OCI-LY7 (cell line): Measurements from ENCODE around the gene MUC5B. TPM values are rescaled to one million over a fixed set of nuclear protein-coding genes. Genes with fewer than 3 reads are reported as not detected.

Experiments used
- BruUV-seq: library from RNA; stranded (reverse); fragments of 400-500 nt; replicated peaks from 2 replicates; lab custom pipeline; 2021; lab: Mats Ljungman, UMichigan
- CTCF ChIA-PET: fragments of 300-600 bp; sonication (Branson Sonifier 250); formaldehyde crosslinking; loops from one replicate; lab custom pipeline; 2022; ENCODE audit warnings: antibody characterized with exemption; ENCODE audit not compliant: unreplicated experiment; lab: Charles Lee
- POLR2A ChIA-PET: fragments of 300-600 bp; sonication (Branson Sonifier 250); formaldehyde crosslinking; loops from one replicate; lab custom pipeline; 2022; ENCODE audit warnings: antibody characterized with exemption; lab: Charles Lee
- DNase-seq: peaks from one replicate; pipeline ENCODE4 v3.0.0-alpha.2; 2015; ENCODE audit warnings: low spot score
- H2AFZ ChIP-seq: fragments of 200-600 bp; sonication (generic), shearing (Covaris generic); 2 replicates; pipeline ENCODE4 v1.6.1; 2014; ENCODE audit warnings: mild to moderate bottlenecking, antibody characterized with exemption, low read length, moderate library complexity
- H3K27ac ChIP-seq: fragments of 200-600 bp; sonication (generic); 2 replicates; pipeline ENCODE4 v1.5.1; 2014; ENCODE audit warnings: mixed run types, low read depth, mild to moderate bottlenecking, moderate library complexity, low read length, inconsistent platforms; ENCODE audit not compliant: poor library complexity, severe bottlenecking
- H3K36me3 ChIP-seq: fragments of 200-600 bp; sonication (generic); 2 replicates; pipeline ENCODE4 v1.6.1; 2014; ENCODE audit warnings: mild to moderate bottlenecking, antibody characterized with exemption, low read length, moderate library complexity, mixed read lengths; ENCODE audit not compliant: insufficient read depth
- H3K4me1 ChIP-seq: fragments of 200-600 bp; sonication (generic); 2 replicates; pipeline ENCODE4 v1.5.1; 2014; ENCODE audit warnings: mild to moderate bottlenecking, low read length; ENCODE audit not compliant: insufficient read depth, poor library complexity, severe bottlenecking
- H3K4me2 ChIP-seq: fragments of 200-600 bp; sonication (generic); 2 replicates; pipeline ENCODE4 v1.6.1; 2014; ENCODE audit warnings: mild to moderate bottlenecking, low read length
- H3K4me3 ChIP-seq: fragments of 200-600 bp; sonication (generic); 2 replicates; pipeline ENCODE4 v1.5.1; 2014; ENCODE audit warnings: mild to moderate bottlenecking, low read depth, low read length; ENCODE audit not compliant: poor library complexity, severe bottlenecking
- H3K79me2 ChIP-seq: fragments of 200-600 bp; sonication (generic); 2 replicates; pipeline ENCODE4 v1.6.1; 2016; ENCODE audit warnings: low read depth, mild to moderate bottlenecking, low read length, moderate library complexity, mixed read lengths; ENCODE audit not compliant: insufficient read depth
- H3K9me2 ChIP-seq: fragments of 200-600 bp; sonication (generic); 2 replicates; pipeline ENCODE4 v1.6.1; 2016; ENCODE audit warnings: mild to moderate bottlenecking, low read length, mixed read lengths; ENCODE audit not compliant: insufficient read depth
- H3K9me3 ChIP-seq: fragments of 200-600 bp; sonication (generic); 2 replicates; pipeline ENCODE4 v1.6.1; 2014; ENCODE audit warnings: mild to moderate bottlenecking, mixed run types, low read length, mixed read lengths
- H4K20me1 ChIP-seq: fragments of 200-600 bp; sonication (generic); 2 replicates; pipeline ENCODE4 v1.6.1; 2014; ENCODE audit warnings: mild to moderate bottlenecking, antibody characterized with exemption, low read length, moderate library complexity, mixed read lengths; ENCODE audit not compliant: insufficient read depth
- EZH2phosphoT487 ChIP-seq: fragments of 200-600 bp; sonication (generic); IDR thresholded peaks from 2 replicates; pipeline ENCODE4 v1.6.1; 2018; ENCODE audit warnings: low read depth, borderline replicate concordance, mild to moderate bottlenecking, mixed run types, antibody characterized with exemption, low read length, moderate library complexity, mixed read lengths
- intact Hi-C: fragments of 100-400 bp; cut with micrococcal nuclease; formaldehyde crosslinking; loops from one replicate; pipeline ENCODE4 v1.10.0; 2022; ENCODE audit not compliant: unreplicated experiment
- total RNA-seq, 2 experiments: library from RNA; depleted of rRNA in 1 of 2; stranded (reverse); fragments of >200 nt in 1 of 2; shearing (Covaris generic) in 1 of 2; gene quantifications; 2 replicates each; pipeline ENCODE4 v1.2.3, GENCODE V29; 2014 to 2022
- TF ChIP-seq, protein P1 (sequence below): fragments of 200-600 bp; sonication (generic); conservative IDR thresholded peaks from 2 replicates; pipeline ENCODE4 v1.5.1; 2014; ENCODE audit warnings: mild to moderate bottlenecking, antibody characterized with exemption, low read length, moderate library complexity, mixed read lengths

The MUC5B gene
- total RNA-seq, 2 experiments from 2014 or later, result under 0.01 TPM; not detected in 1

DNA sequence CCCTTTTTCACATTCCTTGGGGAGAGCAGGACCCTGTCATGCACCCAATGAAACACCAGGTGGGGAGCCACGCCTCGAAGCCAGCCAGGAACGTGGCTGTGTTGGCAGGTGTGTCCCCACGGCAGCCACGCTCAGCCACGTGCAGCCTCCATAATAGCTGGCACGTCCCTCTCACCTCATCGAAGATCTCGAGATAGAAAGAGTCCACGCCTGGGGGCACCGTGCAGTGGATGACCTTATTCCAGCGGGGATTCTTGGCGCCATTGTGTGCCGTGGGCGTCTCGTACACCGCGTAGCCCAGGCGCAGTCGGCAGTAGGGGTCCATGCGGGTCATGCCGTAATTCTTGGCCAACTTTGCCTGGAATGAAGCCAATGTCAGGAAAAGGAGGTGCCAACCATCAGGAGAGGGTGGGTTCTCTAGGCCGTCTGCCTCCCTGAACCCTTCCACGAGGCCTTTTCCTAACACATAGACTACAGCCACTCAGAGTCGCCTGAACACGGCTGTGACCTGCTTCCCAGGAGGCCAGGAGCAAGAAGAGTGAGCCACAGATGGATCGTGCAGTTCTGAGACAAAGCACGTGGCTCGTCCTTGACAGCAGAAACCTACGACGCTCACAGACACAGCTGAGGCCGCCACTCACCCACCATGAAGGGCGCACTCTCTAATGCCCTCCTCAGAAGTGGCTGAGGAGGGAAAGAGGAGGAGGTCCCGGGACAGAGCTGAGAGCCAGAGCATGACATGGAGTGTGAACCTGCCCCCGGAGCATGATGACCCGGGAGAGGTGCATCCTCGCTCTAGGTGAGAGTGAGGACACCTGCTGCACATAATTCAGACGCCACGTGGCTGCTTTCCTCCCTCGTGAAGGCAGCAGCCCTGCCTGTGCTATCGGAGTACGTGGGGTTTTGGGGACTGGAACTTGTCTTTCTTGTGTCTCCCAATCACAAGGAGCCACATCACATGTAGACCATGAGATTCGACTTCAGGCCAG lies 67.5 kb downstream of the MUC5B start:
- BruUV-seq, result no TSS peak
- ChIA-PET CTCF (no interaction called here), POLR2A (no interaction called here)
- intact Hi-C loops, result no loop called here
- Histone ChIP-seq H4K20me1 (no peaks in the 10 kb centered on the region), H3K27ac (no peak overlapping the region), H3K4me3 (no peak overlapping the region), H3K4me2 (no peak overlapping the region), H3K79me2 (no peaks in the 10 kb centered on the region), H3K4me1 (no peaks in the 10 kb centered on the region), H3K9me2 (no peaks in the 10 kb centered on the region), H2AFZ (no peak overlapping the region), H3K9me3 (no peaks in the 10 kb centered on the region), H3K36me3 (peaks cover 37% of the 10 kb centered on the region)
- no peak for DNase-seq
- TF ChIP-seq EZH2phosphoT487, result no peak
- TF ChIP-seq, protein P1, sequence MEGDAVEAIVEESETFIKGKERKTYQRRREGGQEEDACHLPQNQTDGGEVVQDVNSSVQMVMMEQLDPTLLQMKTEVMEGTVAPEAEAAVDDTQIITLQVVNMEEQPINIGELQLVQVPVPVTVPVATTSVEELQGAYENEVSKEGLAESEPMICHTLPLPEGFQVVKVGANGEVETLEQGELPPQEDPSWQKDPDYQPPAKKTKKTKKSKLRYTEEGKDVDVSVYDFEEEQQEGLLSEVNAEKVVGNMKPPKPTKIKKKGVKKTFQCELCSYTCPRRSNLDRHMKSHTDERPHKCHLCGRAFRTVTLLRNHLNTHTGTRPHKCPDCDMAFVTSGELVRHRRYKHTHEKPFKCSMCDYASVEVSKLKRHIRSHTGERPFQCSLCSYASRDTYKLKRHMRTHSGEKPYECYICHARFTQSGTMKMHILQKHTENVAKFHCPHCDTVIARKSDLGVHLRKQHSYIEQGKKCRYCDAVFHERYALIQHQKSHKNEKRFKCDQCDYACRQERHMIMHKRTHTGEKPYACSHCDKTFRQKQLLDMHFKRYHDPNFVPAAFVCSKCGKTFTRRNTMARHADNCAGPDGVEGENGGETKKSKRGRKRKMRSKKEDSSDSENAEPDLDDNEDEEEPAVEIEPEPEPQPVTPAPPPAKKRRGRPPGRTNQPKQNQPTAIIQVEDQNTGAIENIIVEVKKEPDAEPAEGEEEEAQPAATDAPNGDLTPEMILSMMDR, result no peak

GRCh38 chr11:1291295-1292017 lies 68.6 kb downstream of the MUC5B start:
- intact Hi-C loops, result no loop called here
- no peaks in the 10 kb centered on the region for H3K9me3 ChIP-seq

More at GRCh38 chr11:1291295-1292017, 68.6 kb downstream of the MUC5B start:
- Histone ChIP-seq H4K20me1 (no peaks in the 10 kb centered on the region), H3K79me2 (no peaks in the 10 kb centered on the region), H3K4me1 (no peaks in the 10 kb centered on the region), H3K4me3 (no peak overlapping the region), H3K36me3 (peaks cover 37% of the 10 kb centered on the region), H2AFZ (no peak overlapping the region), H3K27ac (no peak overlapping the region), H3K4me2 (no peak overlapping the region), H3K9me2 (no peaks in the 10 kb centered on the region)
- BruUV-seq, result no TSS peak
- ChIA-PET CTCF (no interaction called here), POLR2A (no interaction called here)
- TF ChIP-seq, protein P1, result no peak
- TF ChIP-seq EZH2phosphoT487, result no peak
- no peak for DNase-seq
